HEK293T (cell line): ENCODE measurements around the gene WDR41.

ENCODE experiments used
- BHLHE40 ChIP-seq: fragments of 450-650 bp; IDR thresholded peaks from 2 replicates; pipeline ENCODE4 v1.6.1; 2016; ENCODE audit warnings: mild to moderate bottlenecking, moderate library complexity, borderline replicate concordance
- ELF4 ChIP-seq: fragments of 450-650 bp; IDR thresholded peaks from 2 replicates; pipeline ENCODE4 v1.6.1; 2017; ENCODE audit warnings: antibody characterized with exemption
- FOXA1 ChIP-seq: fragments of 450-650 bp; IDR thresholded peaks from 2 replicates; pipeline ENCODE4 v1.6.1; 2016; ENCODE audit warnings: mild to moderate bottlenecking
- FOXM1 ChIP-seq: fragments of 450-650 bp; IDR thresholded peaks from 2 replicates; pipeline ENCODE4 v1.6.1; 2017; ENCODE audit warnings: mild to moderate bottlenecking, borderline replicate concordance
- L3MBTL2 ChIP-seq: fragments of 450-650 bp; conservative IDR thresholded peaks from 2 replicates; pipeline ENCODE4 v1.6.1; 2016; ENCODE audit warnings: mild to moderate bottlenecking
- SP1 ChIP-seq: fragments of 450-650 bp; IDR thresholded peaks from 2 replicates; pipeline ENCODE4 v1.6.1; 2017
- SUZ12 ChIP-seq: fragments of 450-650 bp; IDR thresholded peaks from 2 replicates; pipeline ENCODE4 v1.6.1; 2016; ENCODE audit warnings: mild to moderate bottlenecking

GRCh38 chr5:77428526-77428925 lies 63.6 kb downstream of the WDR41 start:
- TF ChIP-seq SP1 (no peak), SUZ12 (no peak), L3MBTL2 (no peak), BHLHE40 (no peak), FOXM1 (no peak), FOXA1 (no peak), ELF4 (no peak)
